Measurements from ENCODE around the gene TSC2.

Gene TSC2

DNA sequence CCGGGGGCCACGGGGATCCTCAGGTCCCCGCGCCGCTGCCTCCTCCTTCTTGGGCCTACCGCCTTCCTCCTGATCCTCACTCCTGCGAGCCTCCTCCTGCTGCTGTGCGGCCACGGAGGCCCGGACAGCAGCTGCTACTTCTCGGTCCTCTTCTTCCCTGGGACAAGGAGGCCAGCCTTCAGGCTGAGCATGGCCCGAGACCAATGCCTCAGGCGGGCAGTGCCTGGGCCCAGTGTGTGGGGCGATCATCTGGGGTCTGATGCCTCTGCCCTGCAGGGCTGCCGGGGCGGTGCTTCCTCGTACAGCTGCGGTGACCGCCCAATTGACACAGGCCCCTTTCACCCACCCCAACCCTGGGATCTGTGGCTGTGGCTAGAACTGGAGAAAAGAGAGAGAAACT, 46.8 kb upstream of the TSC2 start:
- H3K9ac ChIP-seq: no peak overlapping the region

DNA sequence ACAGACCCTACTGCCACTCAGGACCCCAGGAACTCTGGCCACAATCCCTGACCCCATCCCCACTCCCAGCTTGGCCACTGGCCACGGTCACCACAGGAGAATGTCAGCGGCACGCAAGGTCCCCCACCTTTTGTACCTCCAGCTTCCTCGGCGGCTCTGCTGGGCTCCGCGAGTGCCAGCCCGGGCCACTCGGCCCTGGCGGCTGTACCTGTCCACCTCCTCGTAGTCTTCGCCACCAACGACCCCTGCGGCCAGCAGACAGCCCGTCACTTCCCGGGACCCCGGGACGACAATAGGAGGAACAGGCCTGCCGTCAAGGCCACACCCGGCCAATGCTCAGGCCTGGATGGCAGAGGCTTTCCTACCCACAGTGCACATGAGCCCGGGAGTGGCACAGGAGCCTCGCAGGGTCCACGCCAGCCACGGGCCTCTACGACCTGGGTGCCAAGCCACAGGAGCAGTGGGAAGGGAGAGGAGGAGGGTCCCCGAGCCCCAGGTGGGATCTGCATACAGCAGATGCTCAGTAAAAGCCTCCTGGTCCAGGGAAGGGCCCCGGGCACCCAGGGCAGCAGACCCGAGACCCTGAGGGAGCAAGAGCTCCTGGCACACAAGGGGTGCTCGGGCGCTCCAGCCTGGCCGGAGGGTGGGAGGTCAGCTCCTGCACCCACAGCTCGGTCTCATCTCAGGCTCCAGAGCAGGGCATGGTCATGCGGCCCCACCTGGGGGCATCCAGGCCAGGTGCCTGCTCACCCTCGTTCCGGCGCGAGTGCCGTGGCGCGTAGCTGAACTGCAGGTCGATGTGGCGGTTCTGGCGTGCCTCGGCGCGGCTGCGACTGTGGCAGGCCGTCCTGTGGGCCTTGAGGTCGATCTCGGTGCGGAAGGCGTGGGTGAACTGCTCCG, 46.1 kb upstream of the TSC2 start:
- H3K36me3 ChIP-seq (ENCODE audit: insufficient read depth): no peaks in the 10 kb centered on the region
- H3K79me2 ChIP-seq (ENCODE audit: insufficient read depth, low read depth): peaks cover 29% of the 10 kb centered on the region
- TF ChIP-seq, protein P1, sequence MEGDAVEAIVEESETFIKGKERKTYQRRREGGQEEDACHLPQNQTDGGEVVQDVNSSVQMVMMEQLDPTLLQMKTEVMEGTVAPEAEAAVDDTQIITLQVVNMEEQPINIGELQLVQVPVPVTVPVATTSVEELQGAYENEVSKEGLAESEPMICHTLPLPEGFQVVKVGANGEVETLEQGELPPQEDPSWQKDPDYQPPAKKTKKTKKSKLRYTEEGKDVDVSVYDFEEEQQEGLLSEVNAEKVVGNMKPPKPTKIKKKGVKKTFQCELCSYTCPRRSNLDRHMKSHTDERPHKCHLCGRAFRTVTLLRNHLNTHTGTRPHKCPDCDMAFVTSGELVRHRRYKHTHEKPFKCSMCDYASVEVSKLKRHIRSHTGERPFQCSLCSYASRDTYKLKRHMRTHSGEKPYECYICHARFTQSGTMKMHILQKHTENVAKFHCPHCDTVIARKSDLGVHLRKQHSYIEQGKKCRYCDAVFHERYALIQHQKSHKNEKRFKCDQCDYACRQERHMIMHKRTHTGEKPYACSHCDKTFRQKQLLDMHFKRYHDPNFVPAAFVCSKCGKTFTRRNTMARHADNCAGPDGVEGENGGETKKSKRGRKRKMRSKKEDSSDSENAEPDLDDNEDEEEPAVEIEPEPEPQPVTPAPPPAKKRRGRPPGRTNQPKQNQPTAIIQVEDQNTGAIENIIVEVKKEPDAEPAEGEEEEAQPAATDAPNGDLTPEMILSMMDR (conservative IDR thresholded peaks at IDR 0.05; ENCODE audit: low read depth, low read length): no peak
- H3K9ac ChIP-seq: no peak overlapping the region
- H3K4me1 ChIP-seq (ENCODE audit: low read depth, poor library complexity, severe bottlenecking): no peaks in the 10 kb centered on the region
- no peak overlapping the region for H3K27ac ChIP-seq
- no peaks in the 10 kb centered on the region for H3K27me3 ChIP-seq (ENCODE audit: insufficient read depth, low read depth)
- no peak overlapping the region for H3K4me2 ChIP-seq
- H2AFZ ChIP-seq (ENCODE audit: low read depth): no peak overlapping the region
- no peak overlapping the region for H3K4me3 ChIP-seq (IDR thresholded peaks at IDR 0.05; ENCODE audit: insufficient read depth, low read depth, low read length)
- peaks cover 3% of the 10 kb centered on the region; the same call in 1 of the 2 replicates for H4K20me1 ChIP-seq (ENCODE audit: insufficient read depth)

More for the DNA sequence above, 46.8 kb upstream of the TSC2 start:
- Histone ChIP-seq H3K79me2 (ENCODE audit: insufficient read depth, low read depth) (peaks cover 23% of the 10 kb centered on the region), H3K27me3 (ENCODE audit: insufficient read depth, low read depth) (no peaks in the 10 kb centered on the region), H3K4me1 (ENCODE audit: low read depth, poor library complexity, severe bottlenecking) (no peaks in the 10 kb centered on the region), H3K4me3 (IDR thresholded peaks at IDR 0.05; ENCODE audit: insufficient read depth, low read depth, low read length) (no peak overlapping the region), H3K36me3 (ENCODE audit: insufficient read depth) (no peaks in the 10 kb centered on the region), H2AFZ (ENCODE audit: low read depth) (no peak overlapping the region), H3K27ac (no peak overlapping the region), H4K20me1 (ENCODE audit: insufficient read depth) (peaks cover 3% of the 10 kb centered on the region; the same call in 1 of the 2 replicates), H3K4me2 (no peak overlapping the region)
- TF ChIP-seq, protein P1 (conservative IDR thresholded peaks at IDR 0.05; ENCODE audit: low read depth, low read length): no peak

DNA sequence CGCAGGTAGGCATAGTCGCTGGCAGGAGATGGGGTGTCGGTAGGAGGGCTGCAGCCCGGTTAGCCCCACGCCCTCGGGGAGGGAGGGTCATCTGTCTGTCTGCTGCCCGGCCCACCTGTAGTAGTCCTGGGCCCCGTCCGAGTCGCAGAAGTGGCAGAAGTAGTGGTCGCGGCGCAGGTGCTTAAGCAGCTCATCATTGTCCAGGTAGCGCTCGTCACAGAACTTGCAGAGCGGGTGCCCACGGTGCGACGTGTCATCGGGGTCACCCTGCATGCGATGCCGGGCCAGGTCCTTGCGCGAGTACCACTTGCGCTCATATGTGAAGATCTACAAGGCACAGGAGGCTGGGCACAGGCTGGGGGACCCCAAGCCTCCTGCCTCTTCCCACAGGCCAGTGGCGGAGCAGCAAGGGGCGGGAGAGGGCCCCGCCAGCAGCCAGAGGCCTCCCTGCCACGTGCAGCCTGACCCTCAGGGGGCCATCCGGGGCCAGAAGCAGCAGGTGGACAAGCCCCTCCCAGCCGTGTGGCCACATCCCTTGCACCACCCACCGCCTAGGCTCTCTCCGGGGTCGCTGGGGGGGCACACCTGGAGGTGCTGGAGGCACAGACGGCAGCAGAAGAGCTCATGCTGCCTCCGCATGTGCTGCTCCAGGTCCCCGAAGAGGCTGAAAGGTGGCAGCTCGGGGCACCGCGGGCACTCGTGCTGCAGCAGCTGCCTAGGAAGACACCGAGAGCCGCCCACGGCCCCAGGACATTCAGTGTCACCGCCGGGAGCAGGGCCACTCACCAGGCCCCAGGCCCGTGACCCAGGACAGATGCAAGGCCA, 45.2 kb upstream of the TSC2 start:
- no peak overlapping the region for H3K4me3 ChIP-seq (IDR thresholded peaks at IDR 0.05; ENCODE audit: insufficient read depth, low read depth, low read length)

DNA sequence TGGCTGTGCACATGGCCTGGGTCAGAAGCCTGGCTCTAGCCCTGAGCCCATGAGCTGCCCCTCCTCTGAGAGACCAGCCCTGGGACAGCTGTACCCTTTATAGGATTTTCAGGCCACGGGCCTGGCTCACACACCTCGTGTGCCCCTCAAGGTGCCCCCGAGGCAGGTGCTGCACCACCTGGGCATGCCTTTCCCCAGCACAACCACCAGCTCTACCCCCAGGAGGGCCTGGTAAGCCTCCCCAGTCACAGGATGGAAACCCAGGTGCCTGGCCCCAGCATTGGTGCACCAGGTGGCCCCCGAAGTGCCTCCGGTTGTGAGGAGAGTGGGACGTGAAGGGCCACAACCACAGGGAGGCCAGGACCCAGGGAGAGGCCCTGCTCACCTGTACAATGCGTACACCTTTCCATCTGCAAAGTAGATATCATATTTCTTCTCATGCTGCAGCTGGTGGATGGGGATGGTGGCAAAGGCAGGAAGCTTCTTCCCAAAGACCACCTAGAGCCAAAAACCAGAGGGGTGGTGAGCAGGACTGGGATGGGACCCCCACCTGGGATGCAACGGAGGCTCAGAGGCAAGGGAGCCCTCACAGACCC, 44.5 kb upstream of the TSC2 start:
- Histone ChIP-seq H3K4me3 (IDR thresholded peaks at IDR 0.05; ENCODE audit: insufficient read depth, low read depth, low read length) (no peak overlapping the region), H4K20me1 (ENCODE audit: insufficient read depth) (peaks cover 12% of the 10 kb centered on the region), H3K27ac (no peak overlapping the region), H3K9ac (no peak overlapping the region), H3K4me1 (ENCODE audit: low read depth, poor library complexity, severe bottlenecking) (peaks cover 16% of the 10 kb centered on the region), H3K27me3 (ENCODE audit: insufficient read depth, low read depth) (no peaks in the 10 kb centered on the region), H3K4me2 (no peak overlapping the region), H2AFZ (ENCODE audit: low read depth) (no peak overlapping the region), H3K79me2 (ENCODE audit: insufficient read depth, low read depth) (peaks cover 45% of the 10 kb centered on the region), H3K36me3 (ENCODE audit: insufficient read depth) (no peaks in the 10 kb centered on the region)
- TF ChIP-seq, protein P1 (conservative IDR thresholded peaks at IDR 0.05; ENCODE audit: low read depth, low read length): no peak

More for the DNA sequence above, 45.2 kb upstream of the TSC2 start:
- H3K36me3 ChIP-seq (ENCODE audit: insufficient read depth): no peaks in the 10 kb centered on the region
- peaks cover 38% of the 10 kb centered on the region for H3K79me2 ChIP-seq (ENCODE audit: insufficient read depth, low read depth)
- H2AFZ ChIP-seq (ENCODE audit: low read depth): no peak overlapping the region
- H3K9ac ChIP-seq: no peak overlapping the region
- peaks cover 5% of the 10 kb centered on the region; the same call in 1 of the 2 replicates for H4K20me1 ChIP-seq (ENCODE audit: insufficient read depth)
- peaks cover 8% of the 10 kb centered on the region for H3K4me1 ChIP-seq (ENCODE audit: low read depth, poor library complexity, severe bottlenecking)
- TF ChIP-seq, protein P1 (conservative IDR thresholded peaks at IDR 0.05; ENCODE audit: low read depth, low read length): no peak
- no peak overlapping the region for H3K4me2 ChIP-seq
- H3K27ac ChIP-seq: no peak overlapping the region
- H3K27me3 ChIP-seq (ENCODE audit: insufficient read depth, low read depth): no peaks in the 10 kb centered on the region

Data from KMS-11 (cell line).